ENCODE measurements around the gene ANO8. TPM values are rescaled to one million over a fixed set of nuclear protein-coding genes. Genes with fewer than 3 reads are reported as not detected.
"Not testable (repeated sequence)": the region's sequence is repeated elsewhere in the genome, so short reads cannot be mapped to it uniquely, and the experiment has no call there.

Gene ANO8
- total RNA-seq, 1 experiment from 2014 or later = 12.1 TPM

- Histone ChIP-seq H3K9me3 (ENCODE audit: low read length) (no peaks in the 10 kb centered on the region), H3K36me3 (ENCODE audit: low read depth, low read length) (no peaks in the 10 kb centered on the region), H3K9me2 (replicated peaks; ENCODE audit: low read length) (no peaks in the 10 kb centered on the region), H3K4me2 (ENCODE audit: low read length) (no peak overlapping the region), H2AFZ (ENCODE audit: low read length) (no peak overlapping the region), H3K9ac (ENCODE audit: low read length) (no peak overlapping the region), H3F3A (ENCODE audit: low read length, unreplicated experiment) (no peaks in the 10 kb centered on the region), H3K79me2 (ENCODE audit: low read length) (no peaks in the 10 kb centered on the region), H4K20me1 (ENCODE audit: low read length) (no peaks in the 10 kb centered on the region), H3K4me1 (ENCODE audit: insufficient read depth, low read length) (no peaks in the 10 kb centered on the region), H3K27me3 (ENCODE audit: low read length) (no peaks in the 10 kb centered on the region), H3K4me3 (ENCODE audit: low read length) (no peak overlapping the region), H3K27ac (ENCODE audit: low read length) (no peak overlapping the region)
- no TSS peak for BruUV-seq (replicated peaks)
- DNase-seq = no peak
- POLR2A ChIA-PET (ENCODE audit: unreplicated experiment) = no interaction called here
- ATAC-seq = no peak
- intact Hi-C loops (cut with micrococcal nuclease) = no loop called here
- CTCF ChIA-PET = interaction anchor here (0.7 kb wide), 2 partner anchors 20 to 28 kb away, joined by 4 to 16 read pairs; no protein-coding TSS in a partner anchor
- TF ChIP-seq CTCF (conservative IDR thresholded peaks at IDR 0.05; ENCODE audit: low read depth, low read length) (no peak), EZH2 (IDR thresholded peaks at IDR 0.05; ENCODE audit: low read length, unreplicated experiment) (no peak), EZH2phosphoT487 (IDR thresholded peaks at IDR 0.05; ENCODE audit: borderline replicate concordance, low read length) (no peak)
These were observed 35.5 kb upstream of the ANO8 start for GRCh38 chr19:17370026-17370587.

- ATAC-seq = no peak
- Histone ChIP-seq H3K9ac (ENCODE audit: low read length) (no peak overlapping the region), H3F3A (ENCODE audit: low read length, unreplicated experiment) (no peaks in the 10 kb centered on the region), H3K27me3 (ENCODE audit: low read length) (no peaks in the 10 kb centered on the region), H3K36me3 (ENCODE audit: low read depth, low read length) (no peaks in the 10 kb centered on the region), H3K4me2 (ENCODE audit: low read length) (no peak overlapping the region), H3K27ac (ENCODE audit: low read length) (no peak overlapping the region), H3K4me3 (ENCODE audit: low read length) (no peak overlapping the region), H3K9me2 (replicated peaks; ENCODE audit: low read length) (no peaks in the 10 kb centered on the region), H2AFZ (ENCODE audit: low read length) (no peak overlapping the region), H3K9me3 (ENCODE audit: low read length) (no peaks in the 10 kb centered on the region), H3K79me2 (ENCODE audit: low read length) (no peaks in the 10 kb centered on the region), H4K20me1 (ENCODE audit: low read length) (no peaks in the 10 kb centered on the region), H3K4me1 (ENCODE audit: insufficient read depth, low read length) (no peaks in the 10 kb centered on the region)
- TF ChIP-seq EZH2phosphoT487 (IDR thresholded peaks at IDR 0.05; ENCODE audit: borderline replicate concordance, low read length) = no peak
- no peak for TF ChIP-seq EZH2 (IDR thresholded peaks at IDR 0.05; ENCODE audit: low read length, unreplicated experiment)
- no peak for TF ChIP-seq CTCF (conservative IDR thresholded peaks at IDR 0.05; ENCODE audit: low read depth, low read length)
- no peak for DNase-seq
- no TSS peak for BruUV-seq (replicated peaks)
- ChIA-PET CTCF (no interaction called here), POLR2A (ENCODE audit: unreplicated experiment) (no interaction called here)
- intact Hi-C loops (cut with micrococcal nuclease) = no loop called here
These were observed 30.7 kb upstream of the ANO8 start for GRCh38 chr19:17365361-17365760.

- H3K27me3 ChIP-seq (ENCODE audit: low read length); DNase-seq; H3K9me2 ChIP-seq (replicated peaks; ENCODE audit: low read length); H3K36me3 ChIP-seq (ENCODE audit: low read depth, low read length); H3K4me1 ChIP-seq (ENCODE audit: insufficient read depth, low read length); ATAC-seq; H3F3A ChIP-seq (ENCODE audit: low read length, unreplicated experiment); H3K4me2 ChIP-seq (ENCODE audit: low read length); H3K27ac ChIP-seq (ENCODE audit: low read length); H3K9me3 ChIP-seq (ENCODE audit: low read length); CTCF ChIA-PET; H4K20me1 ChIP-seq (ENCODE audit: low read length); intact Hi-C loops (cut with micrococcal nuclease); H3K79me2 ChIP-seq (ENCODE audit: low read length); H3K9ac ChIP-seq (ENCODE audit: low read length); BruUV-seq (replicated peaks); H2AFZ ChIP-seq (ENCODE audit: low read length); POLR2A ChIA-PET (ENCODE audit: unreplicated experiment); H3K4me3 ChIP-seq (ENCODE audit: low read length): not testable (repeated sequence)
These were observed 29.4 kb upstream of the ANO8 start for GRCh38 chr19:17363852-17364605.
